K562 (cell line): ENCODE results near the gene VPS18. TPM values are rescaled to one million over a fixed set of nuclear protein-coding genes. Genes with fewer than 3 reads are reported as not detected.

Experiments
- ATAC-seq: fragments of 200-7000 bp; cut with Tn5 transposase; 3 replicates; pipeline ENCODE4 v1.9.1; 2020; ENCODE audit warnings: moderate library complexity
- BruUV-seq: library from RNA; stranded (reverse); fragments of 400-500 nt; replicated peaks from 2 replicates; lab custom pipeline; 2021; lab: Mats Ljungman, UMichigan
- CTCF ChIA-PET: fragments of 300-600 bp; formaldehyde crosslinking; extraction: SDS; loops from one replicate; lab custom pipeline; 2021; ENCODE audit warnings: low intra/inter-chr PET ratio; lab: Yijun Ruan, JAX
- POLR2A ChIA-PET: fragments of 300-600, 350-650 bp; sonication (Branson Sonifier 250); formaldehyde crosslinking; extraction: SDS; loops from one replicate; lab custom pipeline; 2021; ENCODE audit warnings: antibody characterized with exemption, inconsistent platforms; lab: Yijun Ruan, JAX
- DNase-seq, 4 experiments: peaks; one replicate each; pipeline versions ENCODE4 v3.0.0 to v3.0.0-alpha.2; 2011 to 2018; ENCODE audit warnings: low spot score in 3 of 4, mixed read lengths in 3 of 4; ENCODE audit errors: extremely low read depth in 1 of 4
- FAIRE-seq: peaks from 2 replicates; lab custom pipeline; 2011; peaks lifted over from hg19 to GRCh38; lab: Jason Lieb, UNC
- H2AFZ ChIP-seq: 2 replicates; pipeline ENCODE4 v1.6.0; 2011; ENCODE audit warnings: low read depth, low read length, control low read depth, inconsistent platforms
- H3K27ac ChIP-seq: fragments of 200-600 bp; 3 replicates; pipeline ENCODE4 v1.8.0; 2011; ENCODE audit warnings: low read depth, mild to moderate bottlenecking, control low read depth, inconsistent platforms, low read length, moderate library complexity, mixed read lengths; ENCODE audit errors: extremely low read depth
- H3K27me3 ChIP-seq, 2 experiments: fragments of 300-600 bp in 1 of 2; 2 replicates in 1 of 2; 3 replicates in 1 of 2; pipeline versions ENCODE4 v1.6.0 to v1.8.0; 2011; ENCODE audit warnings: inconsistent platforms in 2 of 2, low read length in 2 of 2, mild to moderate bottlenecking in 1 of 2, mixed read lengths in 1 of 2, moderate library complexity in 1 of 2; ENCODE audit not compliant: control insufficient read depth in 2 of 2, insufficient read depth in 2 of 2
- H3K36me3 ChIP-seq: fragments of 300-600 bp; 3 replicates; pipeline ENCODE4 v1.8.0; 2011; ENCODE audit warnings: mild to moderate bottlenecking, low read length, inconsistent platforms; ENCODE audit not compliant: control insufficient read depth, insufficient read depth
- H3K4me1 ChIP-seq, 2 experiments: fragments of 200-600 bp in 1 of 2; replicated peaks in 1 of 2; 2 replicates in 1 of 2; 3 replicates in 1 of 2; pipeline versions ENCODE4 v1.5.1 to v1.8.0; 2011; ENCODE audit warnings: inconsistent platforms in 2 of 2, low read length in 2 of 2, mild to moderate bottlenecking in 1 of 2, mixed read lengths in 1 of 2, moderate library complexity in 1 of 2; ENCODE audit not compliant: control insufficient read depth in 2 of 2, insufficient read depth in 2 of 2
- H3K4me2 ChIP-seq: 2 replicates; pipeline ENCODE4 v1.6.1; 2011; ENCODE audit warnings: low read length, control low read depth, inconsistent platforms, mixed read lengths; ENCODE audit not compliant: insufficient read depth
- H3K4me3 ChIP-seq: fragments of 200-600 bp; sonication (generic), shearing (Covaris generic); 2 replicates; pipeline ENCODE4 v1.5.1; 2016; ENCODE audit warnings: control low read depth, inconsistent platforms
- H3K79me2 ChIP-seq: fragments of 200-600 bp; 3 replicates; pipeline ENCODE4 v1.8.0; 2011; ENCODE audit warnings: low read length, inconsistent platforms; ENCODE audit not compliant: control insufficient read depth, insufficient read depth
- H3K9ac ChIP-seq, 2 experiments: 2 replicates each; pipeline versions ENCODE4 v1.6.0 to v1.6.1; 2011; ENCODE audit warnings: low read depth in 2 of 2, low read length in 2 of 2, control low read depth in 1 of 2, inconsistent platforms in 1 of 2, mild to moderate bottlenecking in 1 of 2, mixed read lengths in 1 of 2; ENCODE audit not compliant: insufficient read depth in 1 of 2
- H3K9me1 ChIP-seq: one replicate; pipeline ENCODE4 v1.6.0; 2011; ENCODE audit warnings: inconsistent platforms, mild to moderate bottlenecking, low read length, moderate library complexity; ENCODE audit not compliant: control insufficient read depth, insufficient read depth
- H3K9me3 ChIP-seq: replicated peaks from 2 replicates; pipeline ENCODE4 v1.5.1; 2011; ENCODE audit warnings: low read depth, low read length, inconsistent platforms; ENCODE audit not compliant: control insufficient read depth, insufficient read depth
- H4K20me1 ChIP-seq: replicated peaks from 2 replicates; pipeline ENCODE4 v1.6.1; 2011; ENCODE audit warnings: low read length, inconsistent platforms, mixed read lengths; ENCODE audit not compliant: control insufficient read depth, insufficient read depth
- BRF1 ChIP-seq: IDR thresholded peaks from 3 replicates; pipeline ENCODE4 v1.6.1; 2011; ENCODE audit warnings: borderline replicate concordance, mild to moderate bottlenecking; ENCODE audit not compliant: insufficient read length; ENCODE audit errors: extremely low read depth
- MCM2 ChIP-seq: fragments of 450-650 bp; IDR thresholded peaks from 2 replicates; pipeline ENCODE4 v1.6.1; 2017; ENCODE audit warnings: low read depth, mild to moderate bottlenecking
- NR0B1 ChIP-seq: fragments of 450-650 bp; IDR thresholded peaks from one replicate; pipeline ENCODE4 v1.6.1; 2018; ENCODE audit warnings: mild to moderate bottlenecking, moderate library complexity; ENCODE audit not compliant: partially characterized antibody
- PRMT5 ChIP-seq: sonication (generic); formaldehyde crosslinking; IDR thresholded peaks from 2 replicates; pipeline ENCODE4 v1.5.0; 2020; ENCODE audit warnings: missing genetic modification reagents
- PTBP1 ChIP-seq: fragments of 200-400 bp; formaldehyde crosslinking; IDR thresholded peaks from 2 replicates; pipeline ENCODE4 v1.6.1; 2017; ENCODE audit warnings: low read depth, low read length
- RBM39 ChIP-seq: fragments of 200-400 bp; formaldehyde crosslinking; optimal IDR thresholded peaks from 2 replicates; pipeline ENCODE3; 2018; ENCODE audit warnings: low read depth, low read length
- SP2 ChIP-seq: IDR thresholded peaks from 2 replicates; pipeline ENCODE4 v1.6.1; 2011; ENCODE audit warnings: mild to moderate bottlenecking, low read depth, low read length, moderate library complexity; ENCODE audit not compliant: poor library complexity, severe bottlenecking; ENCODE audit errors: extremely low read depth
- TAL1 ChIP-seq: fragments of 450-650 bp; IDR thresholded peaks from 2 replicates; pipeline ENCODE4 v1.6.1; 2016; ENCODE audit warnings: mild to moderate bottlenecking
- TFAM ChIP-seq: fragments of 250-450 bp; sonication (Bioruptor Pico); conservative IDR thresholded peaks from 2 replicates; pipeline ENCODE4 v1.5.0; 2021; ENCODE audit warnings: mild to moderate bottlenecking, moderate library complexity
- THRA ChIP-seq: fragments of 450-650 bp; IDR thresholded peaks from 2 replicates; pipeline ENCODE4 v1.6.1; 2017; ENCODE audit warnings: mild to moderate bottlenecking, moderate library complexity
- VEZF1 ChIP-seq: fragments of 200-800 bp; sonication (Bioruptor generic); IDR thresholded peaks from 2 replicates; pipeline ENCODE4 v1.6.1; 2017; ENCODE audit warnings: missing genetic modification characterization, missing compliant biosample characterization
- ZBTB7A ChIP-seq: IDR thresholded peaks from 2 replicates; pipeline ENCODE4 v1.6.1; 2011; ENCODE audit warnings: low read depth, mild to moderate bottlenecking, low read length, moderate library complexity, borderline replicate concordance; ENCODE audit not compliant: control insufficient read depth
- ZNF280A ChIP-seq: fragments of 450-650 bp; IDR thresholded peaks from 2 replicates; pipeline ENCODE4 v1.6.1; 2018; ENCODE audit warnings: mild to moderate bottlenecking, low read depth; ENCODE audit not compliant: partially characterized antibody
- ZNF79 ChIP-seq: fragments of 250-450 bp; sonication (Bioruptor Pico); IDR thresholded peaks from 2 replicates; pipeline ENCODE4 v1.4.0; 2020; ENCODE audit warnings: low read depth, mild to moderate bottlenecking, moderate library complexity
- ZZZ3 ChIP-seq: fragments of 450-650 bp; IDR thresholded peaks from 2 replicates; pipeline ENCODE4 v1.6.1; 2016; ENCODE audit warnings: antibody characterized with exemption, mild to moderate bottlenecking, moderate library complexity
- WGBS: fragments of 100-300 bp; shearing (Covaris generic); methylation state at CpG from one replicate; pipeline ENCODE4 v1.1.6; 2016; ENCODE audit warnings: low coverage, mixed read lengths; ENCODE audit not compliant: insufficient coverage; ENCODE audit errors: missing lambda C conversion rate; 5-methylcytosine and 5-hydroxymethylcytosine counted together
- in situ Hi-C: fragments of 300-500 bp; cut with MboI; formaldehyde crosslinking; loops from 4 replicates; pipeline ENCODE4 v1.15.0; 2018; ENCODE audit warnings: inconsistent platforms, mixed read lengths
- intact Hi-C: fragments of 100-400 bp; cut with micrococcal nuclease; formaldehyde crosslinking; loops from 2 replicates; pipeline ENCODE4 v1.14.2; 2022
- polyA plus RNA-seq, 8 experiments: library from polyadenylated mRNA; depleted of rRNA in 4 of 8; stranded (reverse) in 5 of 8; unstranded in 3 of 8; fragments of >200 nt; fragmentation: Nextera tagmentation in 2 of 8; fragmentation: Illumina TruSeq in 1 of 8; extraction: Ambion mirVana in 2 of 8; extraction: Trizol in 1 of 8; gene quantifications; 2 replicates each; pipeline versions ENCODE4 v1.2.1 to v1.2.3, GENCODE V29; 2011 to 2014; ENCODE audit warnings: inconsistent platforms in 1 of 8, missing spikeins in 1 of 8
- total RNA-seq, 7 experiments: library from RNA; depleted of rRNA in 6 of 7; stranded (reverse); fragments of >200 nt in 6 of 7; fragmentation: Illumina TruSeq in 2 of 7; extraction: Trizol in 2 of 7; gene quantifications; 2 replicates each; pipeline versions ENCODE4 v1.2.1 to v1.2.3, GENCODE V29; 2011 to 2021; ENCODE audit warnings: low replicate concordance in 1 of 7

Gene VPS18
- total and polyA plus RNA-seq, 9 of the 15 experiments (the other 6 are each of a cell fraction or from before 2014, with no cell fraction given), result 0.73 to 19.9 (median 8.5) TPM

- FAIRE-seq (no peak), ATAC-seq (no peak), DNase-seq (no peak)
- H3K4me2 ChIP-seq, result no peak overlapping the region
- CTCF ChIA-PET, result no interaction called here
- H3K4me1 ChIP-seq, result peaks cover 5 to 27% of the 10 kb centered on the region in 2 experiments; a peak in 4 of 5 replicates
- no peaks in the 10 kb centered on the region for H4K20me1 ChIP-seq
- in situ Hi-C loops, result no loop called here
- no peak overlapping the region for H3K27ac ChIP-seq
- no peak overlapping the region for H3K9ac ChIP-seq
- POLR2A ChIA-PET, result interaction anchor here (0.7 to 3.6 kb wide), 4 partner anchors 8 to 835 kb away, joined by 3 to 17 read pairs (median 6); partner anchors contain the start of genes BMF and CHAC1
- no peaks in the 10 kb centered on the region for H3K9me1 ChIP-seq
- H3K4me3 ChIP-seq, result no peak overlapping the region
- H3K9me3 ChIP-seq, result no peaks in the 10 kb centered on the region
- H2AFZ ChIP-seq, result no peak overlapping the region
- no TSS peak for BruUV-seq
- peaks cover 2 to 13% of the 10 kb centered on the region in 2 experiments; a peak in 3 of 5 replicates for H3K27me3 ChIP-seq
- H3K36me3 ChIP-seq, result no peaks in the 10 kb centered on the region
- H3K79me2 ChIP-seq, result no peaks in the 10 kb centered on the region
- intact Hi-C loops, result no loop called here
- TF ChIP-seq ZZZ3 (no peak), BRF1 (no peak), TAL1 (no peak), ZNF280A (no peak), THRA (no peak), ZNF79 (no peak), PTBP1 (no peak), MCM2 (no peak), ZBTB7A (no peak), VEZF1 (no peak), TFAM (CRISPR knock-in tag) (no peak), NR0B1 (no peak), RBM39 (no peak), PRMT5 (CRISPR knock-in tag) (no peak), SP2 (no peak)
- WGBS, result 44% methylated on average over 9 of the region's 9 CpGs
These were observed 49.6 kb downstream of the VPS18 start for GRCh38 chr15:40943764-40944365.
